ENCODE measurements around the gene COL23A1.

- TF ChIP-seq POLR2A (IDR thresholded peaks at IDR 0.05), result no peak
- TF ChIP-seq CTCF (IDR thresholded peaks at IDR 0.05), result no peak
Observed at GRCh38 chr5:178348356-178349074, 241.7 kb downstream of the COL23A1 start.

Data from gastroesophageal sphincter (tissue), 3 donors.